Measurements from ENCODE around the gene PARD3B. TPM values are rescaled to one million over a fixed set of nuclear protein-coding genes. Genes with fewer than 3 reads are reported as not detected.

Gene PARD3B
- total and polyA plus RNA-seq, 2 of the 8 experiments (the other 6 are each of a cell fraction or from before 2014, with no cell fraction given), result 1.2 to 5.7 TPM

GRCh38 chr2:204948024-204948763, 402.9 kb downstream of the PARD3B start (continued):
- TF ChIP-seq POLR2A (IDR thresholded peaks at IDR 0.05; ENCODE audit: control extremely low read depth in 1 of 2, low read depth in 2 of 2, low read length in 2 of 2), result no peak
- TF ChIP-seq POU5F1 (IDR thresholded peaks at IDR 0.05; ENCODE audit: low read depth, low read length), result no peak
- TF ChIP-seq CHD7 (IDR thresholded peaks at IDR 0.05; ENCODE audit: insufficient replicate concordance, low read length), result no peak
- no peak for TF ChIP-seq ASH2L (IDR thresholded peaks at IDR 0.05; ENCODE audit: low read length)

Data from H1 (cell line).